ENCODE data around the gene DLL4.

- TF ChIP-seq, protein P1, sequence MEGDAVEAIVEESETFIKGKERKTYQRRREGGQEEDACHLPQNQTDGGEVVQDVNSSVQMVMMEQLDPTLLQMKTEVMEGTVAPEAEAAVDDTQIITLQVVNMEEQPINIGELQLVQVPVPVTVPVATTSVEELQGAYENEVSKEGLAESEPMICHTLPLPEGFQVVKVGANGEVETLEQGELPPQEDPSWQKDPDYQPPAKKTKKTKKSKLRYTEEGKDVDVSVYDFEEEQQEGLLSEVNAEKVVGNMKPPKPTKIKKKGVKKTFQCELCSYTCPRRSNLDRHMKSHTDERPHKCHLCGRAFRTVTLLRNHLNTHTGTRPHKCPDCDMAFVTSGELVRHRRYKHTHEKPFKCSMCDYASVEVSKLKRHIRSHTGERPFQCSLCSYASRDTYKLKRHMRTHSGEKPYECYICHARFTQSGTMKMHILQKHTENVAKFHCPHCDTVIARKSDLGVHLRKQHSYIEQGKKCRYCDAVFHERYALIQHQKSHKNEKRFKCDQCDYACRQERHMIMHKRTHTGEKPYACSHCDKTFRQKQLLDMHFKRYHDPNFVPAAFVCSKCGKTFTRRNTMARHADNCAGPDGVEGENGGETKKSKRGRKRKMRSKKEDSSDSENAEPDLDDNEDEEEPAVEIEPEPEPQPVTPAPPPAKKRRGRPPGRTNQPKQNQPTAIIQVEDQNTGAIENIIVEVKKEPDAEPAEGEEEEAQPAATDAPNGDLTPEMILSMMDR (conservative IDR thresholded peaks at IDR 0.05; ENCODE audit: low read length): no peak
- no peak for TF ChIP-seq EZH2phosphoT487 (IDR thresholded peaks at IDR 0.05; ENCODE audit: borderline replicate concordance, low read depth, low read length)
Observed at GRCh38 chr15:40900256-40901052, 28.7 kb upstream of the DLL4 start.
